ENCODE measurements around the gene INCA1.

INCA1 gene

GRCh38 chr17:4971826-4972225 lies 25.5 kb downstream of the INCA1 start:
- DNase-seq (ENCODE audit: low spot score) = no peak

- DNase-seq (ENCODE audit: low spot score) = no peak
Observed at GRCh38 chr17:4970273-4970672, 27.0 kb downstream of the INCA1 start.

- peak; percentile 27 for DNase-seq (ENCODE audit: low spot score)
Observed at GRCh38 chr17:4969551-4970173, 27.7 kb downstream of the INCA1 start.

GRCh38 chr17:4969047-4969550 lies 28.2 kb downstream of the INCA1 start:
- peak; percentile 88 for DNase-seq (ENCODE audit: low spot score)

- peak; percentile 86 for DNase-seq (ENCODE audit: low spot score)
Observed at GRCh38 chr17:4968486-4969046, 28.8 kb downstream of the INCA1 start.

GRCh38 chr17:4967539-4968485 lies 29.5 kb downstream of the INCA1 start, which contains the start of gene SPAG7:
Gene SPAG7, minus strand, starts transcription at chr17:4967817. Its CDS starts 13 bp downstream, at chr17:4967804.
- peak; percentile 98 for DNase-seq (ENCODE audit: low spot score)

- peak; percentile 100 for DNase-seq (ENCODE audit: low spot score)
Observed at GRCh38 chr17:4966844-4967538, 30.3 kb downstream of the INCA1 start.

- DNase-seq (ENCODE audit: low spot score) = no peak
Observed at GRCh38 chr17:4965311-4965986, 31.9 kb downstream of the INCA1 start.

GRCh38 chr17:4960279-4960922 lies 36.9 kb downstream of the INCA1 start:
- no peak for DNase-seq (ENCODE audit: low spot score)

GRCh38 chr17:4959261-4959965 lies 37.9 kb downstream of the INCA1 start:
- no peak for DNase-seq (ENCODE audit: low spot score)

- no peak for DNase-seq (ENCODE audit: low spot score)
Observed at GRCh38 chr17:4958102-4958501, 39.2 kb downstream of the INCA1 start.

- DNase-seq (ENCODE audit: low spot score) = no peak
Observed at GRCh38 chr17:4956493-4957061, 40.7 kb downstream of the INCA1 start.

GRCh38 chr17:4955091-4955490 lies 42.2 kb downstream of the INCA1 start:
- DNase-seq (ENCODE audit: low spot score) = no peak

- DNase-seq (ENCODE audit: low spot score) = peak; percentile 88
Observed at GRCh38 chr17:4953451-4953961, 43.8 kb downstream of the INCA1 start.

- no peak for DNase-seq (ENCODE audit: low spot score)
Observed at GRCh38 chr17:4951486-4951885, 45.8 kb downstream of the INCA1 start.

- DNase-seq (ENCODE audit: low spot score) = no peak
Observed at GRCh38 chr17:4950746-4951204, 46.5 kb downstream of the INCA1 start, which contains the start of gene ENO3. Gene ENO3, plus strand, starts transcription at chr17:4951119. Its CDS starts 711 bp downstream, at chr17:4951830.

- no peak for DNase-seq (ENCODE audit: low spot score)
Observed at GRCh38 chr17:4950075-4950745, 47.1 kb downstream of the INCA1 start.

GRCh38 chr17:4949321-4950074 lies 47.8 kb downstream of the INCA1 start:
- DNase-seq (ENCODE audit: low spot score) = peak; percentile 88
